Anterior cingulate cortex (tissue), 58 donors: ENCODE results near the gene RAB6C.
"Not testable (repeated sequence)": the region's sequence is repeated elsewhere in the genome, so short reads cannot be mapped to it uniquely, and the experiment has no call there.

Experiments
- DNase-seq, 58 donors: peaks; one replicate each; lab custom pipeline; 2025; lab: John Stamatoyannopoulos, UW

RAB6C gene

DNA sequence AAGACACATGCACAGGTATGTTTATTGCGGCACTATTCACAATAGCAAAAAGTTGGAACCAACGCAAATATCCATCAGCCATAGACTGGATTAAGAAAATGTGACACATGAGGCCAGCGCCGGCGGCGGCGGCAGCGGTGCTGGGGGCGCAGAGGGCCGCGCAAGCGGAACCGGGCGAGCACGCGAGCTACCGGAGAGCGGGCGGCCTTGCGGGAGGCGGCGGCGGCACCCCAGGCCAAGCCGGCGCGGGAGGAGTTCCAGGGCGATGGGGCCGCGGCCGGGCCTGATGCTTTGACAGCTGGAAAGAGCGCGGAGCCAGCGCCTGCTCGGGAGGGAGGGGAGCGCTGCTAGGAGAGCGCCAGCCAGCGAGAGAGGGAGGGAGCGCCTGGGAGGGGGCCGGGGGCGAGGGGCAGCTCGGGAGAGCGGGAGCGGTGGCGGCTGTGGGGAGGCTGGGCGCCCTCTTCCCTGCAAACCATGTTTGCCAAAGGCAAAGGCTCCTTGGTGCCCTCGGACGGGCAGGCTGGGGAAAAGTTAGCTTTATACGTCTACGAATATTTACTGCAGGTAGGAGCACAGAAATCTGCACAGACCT is 13.0 kb downstream of the RAB6C start:
- not testable (repeated sequence) for DNase-seq

- not testable (repeated sequence) for DNase-seq
These were observed 13.7 kb downstream of the RAB6C start for GRCh38 chr2:129993151-129993550.

DNA sequence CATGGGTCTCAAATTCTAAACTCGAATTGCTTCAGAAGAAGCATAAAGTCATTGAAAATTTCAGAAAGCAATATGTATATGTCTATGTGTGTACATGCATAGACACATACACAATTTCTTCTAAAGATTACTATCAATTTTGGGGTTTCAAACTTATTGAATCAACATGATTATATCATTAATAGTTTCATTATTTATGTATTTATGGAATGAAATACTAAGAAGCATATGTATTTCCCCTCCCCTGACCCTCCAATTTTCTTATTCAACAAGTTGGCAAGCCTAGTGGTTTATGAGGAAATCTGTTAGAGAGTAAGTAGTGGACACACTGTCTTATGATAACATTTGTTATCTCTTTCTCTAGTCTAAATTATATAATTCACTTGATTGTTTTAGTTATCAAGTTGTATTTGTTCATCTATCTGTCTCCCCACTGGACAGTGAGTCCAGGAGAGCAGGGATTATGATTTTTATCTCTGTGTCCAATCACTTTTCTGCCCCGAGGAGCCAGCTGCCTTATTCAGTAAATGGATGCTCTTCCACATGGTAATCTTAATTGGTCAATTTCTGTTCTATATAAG is 17.3 kb downstream of the RAB6C start:
- DNase-seq, result not testable (repeated sequence)

GRCh38 chr2:129998771-129999170 is 19.3 kb downstream of the RAB6C start:
- DNase-seq, result not testable (repeated sequence)

GRCh38 chr2:130005862-130006261 is 26.4 kb downstream of the RAB6C start:
- peak in 2 of 58 donors; percentile 15 for DNase-seq

- not testable (repeated sequence) for DNase-seq
These were observed 37.2 kb downstream of the RAB6C start for GRCh38 chr2:130016701-130017100.

DNA sequence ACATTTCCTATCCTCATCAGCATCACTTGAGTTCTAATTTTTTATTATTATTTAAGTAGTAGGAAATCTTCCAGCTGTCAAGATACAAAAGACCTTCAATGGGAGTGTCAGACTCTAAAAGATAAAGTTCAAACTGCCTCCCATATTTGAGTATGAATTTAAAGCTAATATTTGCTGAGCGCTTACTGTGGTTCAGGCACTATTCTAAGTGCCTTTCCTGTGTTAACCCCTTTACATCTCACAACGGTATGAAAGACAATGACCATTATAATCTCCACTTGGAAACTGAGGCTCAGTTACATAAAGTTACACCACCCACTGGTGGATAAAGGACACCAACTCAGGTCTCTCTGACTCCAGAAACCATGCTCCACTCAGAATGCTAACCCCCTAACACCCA is 39.9 kb downstream of the RAB6C start:
- no peak for DNase-seq

GRCh38 chr2:130020069-130020468 is 40.6 kb downstream of the RAB6C start:
- not testable (repeated sequence) for DNase-seq

DNA sequence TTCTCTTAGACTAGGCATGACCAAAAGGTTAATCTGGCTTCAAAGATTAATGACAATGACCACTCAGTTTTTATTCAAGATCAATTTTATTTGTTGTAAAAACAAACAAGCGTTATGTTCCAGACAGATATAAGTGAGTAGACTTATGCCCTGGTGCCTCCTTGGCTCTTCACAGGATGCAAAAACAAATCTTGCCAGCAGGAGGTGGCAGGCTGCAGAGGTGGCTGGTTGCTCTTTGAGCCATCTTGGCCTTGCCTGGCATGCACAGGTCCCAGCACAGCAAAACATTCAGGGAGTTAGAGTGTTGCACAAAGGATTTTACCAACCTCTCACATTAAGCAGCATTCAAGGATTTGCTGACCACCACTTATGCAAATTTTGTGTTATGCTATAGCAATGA is 46.5 kb downstream of the RAB6C start:
- DNase-seq, result not testable (repeated sequence)
